Adrenal gland (tissue), 5 donors: ENCODE results near the gene VAMP4.

Experiments used
- POLR2A ChIP-seq, 2 donors: fragments of 450-650 bp; IDR thresholded peaks; one replicate each; pipeline ENCODE4 v1.6.1; 2017; ENCODE audit warnings: antibody characterized with exemption in 2 of 2, mild to moderate bottlenecking in 2 of 2, moderate library complexity in 1 of 2
- TF ChIP-seq, protein P1 (sequence below), 6 experiments: fragments of 450-650 bp in 4 of 6; fragments of 200-600 bp in 2 of 6; sonication (generic) in 1 of 6; IDR thresholded peaks; 1 replicate in 5 of 6; 2 replicates in 1 of 6; pipeline versions ENCODE4 v1.5.1 to v1.8.0; 2016 to 2021; ENCODE audit warnings: antibody characterized with exemption in 6 of 6, mild to moderate bottlenecking in 2 of 6, moderate library complexity in 1 of 6
- donor health status: DM: no; HTN: no; CAD: no.

DNA sequence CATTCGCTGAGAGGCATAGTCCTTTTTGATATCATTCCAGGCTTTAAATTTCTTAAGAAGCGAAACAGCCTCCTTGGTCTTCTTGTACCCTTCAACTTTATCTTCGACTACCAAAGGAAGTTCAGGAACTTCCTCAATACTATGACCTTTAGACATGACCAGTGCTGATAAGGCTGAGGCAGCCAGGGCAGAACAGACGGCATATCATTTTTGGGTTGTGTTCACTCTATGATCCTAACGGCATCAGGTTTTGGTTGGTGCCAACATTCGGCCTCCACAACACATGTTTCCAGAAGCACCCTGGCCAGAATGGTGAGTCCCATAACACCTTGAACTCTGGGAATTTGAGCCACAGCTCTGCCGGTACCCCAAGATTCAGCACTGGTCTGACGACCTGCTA, 58.0 kb downstream of the VAMP4 start:
- no peak for TF ChIP-seq POLR2A (IDR thresholded peaks at IDR 0.05)
- TF ChIP-seq, protein P1, sequence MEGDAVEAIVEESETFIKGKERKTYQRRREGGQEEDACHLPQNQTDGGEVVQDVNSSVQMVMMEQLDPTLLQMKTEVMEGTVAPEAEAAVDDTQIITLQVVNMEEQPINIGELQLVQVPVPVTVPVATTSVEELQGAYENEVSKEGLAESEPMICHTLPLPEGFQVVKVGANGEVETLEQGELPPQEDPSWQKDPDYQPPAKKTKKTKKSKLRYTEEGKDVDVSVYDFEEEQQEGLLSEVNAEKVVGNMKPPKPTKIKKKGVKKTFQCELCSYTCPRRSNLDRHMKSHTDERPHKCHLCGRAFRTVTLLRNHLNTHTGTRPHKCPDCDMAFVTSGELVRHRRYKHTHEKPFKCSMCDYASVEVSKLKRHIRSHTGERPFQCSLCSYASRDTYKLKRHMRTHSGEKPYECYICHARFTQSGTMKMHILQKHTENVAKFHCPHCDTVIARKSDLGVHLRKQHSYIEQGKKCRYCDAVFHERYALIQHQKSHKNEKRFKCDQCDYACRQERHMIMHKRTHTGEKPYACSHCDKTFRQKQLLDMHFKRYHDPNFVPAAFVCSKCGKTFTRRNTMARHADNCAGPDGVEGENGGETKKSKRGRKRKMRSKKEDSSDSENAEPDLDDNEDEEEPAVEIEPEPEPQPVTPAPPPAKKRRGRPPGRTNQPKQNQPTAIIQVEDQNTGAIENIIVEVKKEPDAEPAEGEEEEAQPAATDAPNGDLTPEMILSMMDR (IDR thresholded peaks at IDR 0.05): no peak
